OCI-M2 (cell line): ENCODE results near the gene ITGA4.

Experiments used
- DNase-seq: peaks from one replicate; lab custom pipeline; 2025; ENCODE audit not compliant: unreplicated experiment; lab: John Stamatoyannopoulos, UW

Gene ITGA4

GRCh38 chr2:181570833-181571661, 113.9 kb downstream of the ITGA4 start:
- DNase-seq: no peak

GRCh38 chr2:181573140-181573736, 116.1 kb downstream of the ITGA4 start:
- no peak for DNase-seq

- no peak for DNase-seq
Observed at GRCh38 chr2:181574321-181574720, 117.1 kb downstream of the ITGA4 start.

GRCh38 chr2:181575024-181575649, 118.0 kb downstream of the ITGA4 start:
- DNase-seq: no peak

- DNase-seq: no peak
Observed at GRCh38 chr2:181575650-181576025, 118.5 kb downstream of the ITGA4 start.

GRCh38 chr2:181576431-181576830, 119.2 kb downstream of the ITGA4 start:
- no peak for DNase-seq

GRCh38 chr2:181578829-181579228, 121.6 kb downstream of the ITGA4 start:
- DNase-seq: no peak

GRCh38 chr2:181581534-181581933, 124.3 kb downstream of the ITGA4 start:
- no peak for DNase-seq

- DNase-seq: no peak
Observed at GRCh38 chr2:181585732-181586131, 128.5 kb downstream of the ITGA4 start.
